Stimulated activated CD8-positive, alpha-beta memory T cell treated with anti-CD3 and anti-CD28 coated beads, Interleukin-4, amount 100 ng/mL, for 1 hour (primary cell): ENCODE measurements around the gene KAZALD1.
A peak's percentile ranks its signal among the peaks of the same experiment; 100 is the strongest.

ENCODE experiments used
- DNase-seq, 2 donors: peaks; one replicate each; pipeline ENCODE4 v3.0.0-alpha.2; 2020; ENCODE audit warnings: low read depth in 2 of 2, low spot score in 1 of 2

Gene KAZALD1

DNA sequence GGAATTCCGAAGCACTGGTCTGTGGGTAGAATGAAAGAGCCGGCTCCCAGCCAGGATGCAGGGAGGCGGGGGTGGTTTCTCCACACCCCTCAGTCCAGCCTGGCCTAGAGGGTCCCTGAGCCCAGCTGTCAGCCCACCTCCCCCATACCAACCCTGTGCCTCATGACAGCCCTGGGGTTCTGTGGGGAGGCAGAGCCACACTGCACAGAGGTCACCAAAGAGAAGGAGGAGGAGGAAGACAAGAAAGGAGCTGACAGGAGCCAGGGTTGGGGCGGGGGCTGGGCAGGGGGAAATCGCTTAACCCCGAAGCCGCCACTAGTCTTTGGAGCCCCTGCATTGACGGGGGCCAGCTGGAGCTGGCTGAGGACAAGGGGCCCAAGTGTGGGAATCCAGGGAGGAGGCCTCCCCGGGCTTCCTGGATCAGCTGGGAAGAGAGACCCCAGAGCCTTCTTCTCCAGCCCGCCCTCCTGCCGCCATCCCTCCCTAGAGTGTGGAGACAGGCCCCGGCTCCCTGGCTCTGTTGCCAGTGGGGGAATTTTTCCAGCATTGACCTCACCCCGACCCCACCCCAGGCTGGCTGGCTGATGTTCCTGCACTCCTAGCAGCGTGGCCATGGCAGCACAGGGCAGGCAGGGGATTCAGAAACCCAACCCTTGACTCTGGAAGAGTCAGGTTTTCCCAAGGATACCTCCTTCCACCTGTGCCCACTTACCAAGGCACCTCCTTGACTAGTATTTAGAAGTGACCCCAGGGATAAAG is 32.5 kb downstream of the KAZALD1 start:
- DNase-seq, result no peak

DNA sequence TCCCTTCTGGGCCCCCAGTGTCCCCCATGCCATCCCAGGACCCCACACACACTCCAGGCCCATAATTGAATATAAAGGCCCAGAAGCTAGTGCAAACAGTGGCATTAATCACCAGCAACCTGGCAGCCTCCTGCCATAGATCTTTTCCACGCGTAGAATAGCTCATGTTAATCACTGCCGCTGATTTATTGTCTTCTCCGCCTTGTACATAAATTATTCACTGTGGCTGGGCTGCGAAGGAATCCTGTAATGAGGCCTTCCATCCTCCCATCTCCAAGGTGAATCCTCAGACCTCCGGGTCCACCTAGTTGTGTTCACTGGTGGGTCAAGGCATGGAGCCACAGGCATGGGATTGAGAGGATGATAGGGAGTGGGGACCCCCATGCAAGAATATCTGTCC is 33.2 kb downstream of the KAZALD1 start:
- DNase-seq, result no peak

DNA sequence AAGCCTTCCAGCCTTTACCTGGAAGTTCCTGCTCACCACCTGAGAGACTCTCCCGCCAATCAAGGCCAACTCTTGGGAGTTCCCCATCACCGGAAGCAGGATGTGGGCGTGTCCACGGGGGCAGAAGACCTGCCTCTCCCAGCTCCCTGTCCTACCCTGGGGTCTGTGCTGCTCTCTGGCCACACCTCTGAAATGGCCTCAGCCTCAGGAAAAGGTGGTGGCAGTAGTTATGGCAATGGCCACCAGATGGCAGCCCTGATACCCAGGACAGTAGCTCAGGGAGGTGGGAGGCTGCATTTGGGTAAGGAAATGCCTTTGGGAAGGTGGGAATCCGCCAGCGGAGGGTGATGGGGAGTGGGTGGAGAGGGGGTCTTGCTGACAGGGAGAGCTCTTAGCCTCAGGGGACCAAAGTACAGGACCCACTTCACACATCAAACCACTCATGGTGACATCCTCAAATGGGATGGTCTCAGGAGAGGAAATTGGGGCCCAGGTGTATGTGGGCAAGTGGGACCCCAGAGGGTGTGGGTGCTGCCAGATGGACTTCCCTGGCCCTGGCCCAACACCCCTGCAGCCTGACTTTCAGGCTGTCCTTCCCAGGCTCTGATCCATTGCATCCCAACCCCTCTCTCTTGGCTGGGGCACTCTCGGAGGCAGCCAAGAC is 33.9 kb downstream of the KAZALD1 start:
- DNase-seq, result peak; percentile 11 to 32

GRCh38 chr10:101096378-101096777 is 34.6 kb downstream of the KAZALD1 start:
- no peak for DNase-seq

DNA sequence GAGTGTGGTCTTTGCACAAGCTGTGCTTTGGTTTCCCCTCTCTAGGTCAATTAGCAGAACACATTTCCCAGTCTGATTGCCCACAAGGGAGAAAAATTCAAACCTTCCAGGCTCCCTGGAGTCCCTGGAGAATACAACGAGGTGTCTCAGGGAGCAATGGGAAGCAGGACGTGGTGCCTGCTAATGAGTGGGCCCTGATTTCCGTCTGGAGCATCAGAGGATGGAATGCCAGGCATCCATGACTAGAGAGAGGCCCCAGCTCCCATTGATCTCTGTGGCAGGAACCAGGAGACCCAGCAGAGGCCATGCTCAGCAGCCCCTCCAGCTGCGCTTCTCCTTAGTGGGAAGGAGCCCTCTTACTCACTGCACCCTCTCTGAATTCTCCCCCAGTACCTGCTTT is 36.1 kb downstream of the KAZALD1 start:
- no peak for DNase-seq

DNA sequence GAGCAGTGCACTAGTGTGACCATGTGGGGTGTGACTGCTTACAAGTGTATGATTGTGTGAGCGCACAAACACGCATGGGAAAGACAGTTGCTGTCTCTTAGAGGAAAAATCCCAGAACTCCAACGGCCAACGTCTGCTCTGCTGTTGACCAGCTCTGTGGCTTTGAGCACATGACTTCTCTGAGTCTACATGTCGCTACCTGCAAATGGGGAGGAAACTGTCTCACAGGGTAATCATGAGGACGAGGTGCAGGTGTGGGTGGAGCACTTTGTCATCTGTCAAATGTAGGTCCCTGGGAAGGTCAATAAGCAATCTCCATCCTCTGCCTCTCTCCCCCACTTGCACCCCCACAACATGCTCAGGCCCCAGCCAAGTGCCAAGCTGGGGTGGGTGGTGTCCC is 38.1 kb downstream of the KAZALD1 start:
- DNase-seq, result no peak

- no peak for DNase-seq
Observed at GRCh38 chr10:101101372-101101881, 39.6 kb downstream of the KAZALD1 start.

DNA sequence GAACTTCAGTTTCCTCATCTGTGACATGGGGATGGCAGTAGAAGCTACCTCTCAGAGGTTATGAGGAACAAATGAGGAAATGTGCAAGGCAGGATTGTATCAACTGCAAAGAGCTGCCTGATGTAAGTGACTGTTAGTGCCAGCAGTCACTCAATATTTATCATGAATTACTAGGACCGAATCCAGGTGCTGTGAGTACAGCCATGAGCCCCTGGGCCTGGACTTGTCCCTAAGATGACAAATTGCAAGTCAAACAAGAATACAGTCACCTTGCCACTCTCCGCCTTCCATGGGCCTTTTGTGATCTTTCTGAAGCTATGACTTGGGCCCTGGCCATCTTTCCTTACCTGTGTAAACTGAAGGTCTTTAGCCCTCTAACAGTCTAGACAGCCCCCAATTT is 41.6 kb downstream of the KAZALD1 start:
- no peak for DNase-seq

DNA sequence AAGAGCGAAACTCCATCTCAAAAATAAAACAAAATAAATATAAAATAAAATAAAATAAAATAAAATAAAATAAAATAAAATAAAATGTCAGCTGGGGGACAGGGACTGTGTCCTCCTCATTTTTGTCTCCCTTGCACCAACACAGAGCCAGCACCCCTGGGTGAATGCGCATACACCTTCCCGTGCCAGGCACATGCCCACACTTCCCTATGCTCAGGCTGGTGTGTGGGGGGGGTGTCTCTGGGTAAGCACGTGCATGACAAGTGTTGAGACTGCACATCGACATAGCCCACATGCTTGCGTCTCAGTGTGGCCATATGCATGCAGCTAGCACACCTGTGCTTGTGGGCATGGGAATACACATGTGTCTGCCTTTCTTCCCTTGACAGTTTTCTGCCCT is 44.6 kb downstream of the KAZALD1 start:
- no peak for DNase-seq

DNA sequence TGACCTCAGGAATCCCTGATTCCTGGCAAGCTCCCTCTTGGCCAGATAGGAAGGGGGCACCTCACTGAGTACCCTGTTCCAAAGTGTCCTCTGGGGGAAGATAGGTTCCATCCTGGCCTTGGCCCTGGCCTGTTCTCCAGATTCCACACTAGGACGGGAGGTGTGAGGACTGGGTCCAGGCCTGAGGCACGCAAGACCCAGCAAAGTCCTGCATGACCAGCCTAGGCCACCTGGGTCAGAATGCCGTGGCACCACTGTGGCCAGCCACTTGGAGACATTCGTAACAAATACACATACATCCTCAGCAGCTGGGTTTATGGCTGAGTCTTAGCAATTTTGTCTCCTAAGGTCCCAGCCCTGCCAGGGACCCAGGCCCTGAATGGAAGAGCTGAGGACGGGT is 46.0 kb downstream of the KAZALD1 start:
- DNase-seq, result no peak

DNA sequence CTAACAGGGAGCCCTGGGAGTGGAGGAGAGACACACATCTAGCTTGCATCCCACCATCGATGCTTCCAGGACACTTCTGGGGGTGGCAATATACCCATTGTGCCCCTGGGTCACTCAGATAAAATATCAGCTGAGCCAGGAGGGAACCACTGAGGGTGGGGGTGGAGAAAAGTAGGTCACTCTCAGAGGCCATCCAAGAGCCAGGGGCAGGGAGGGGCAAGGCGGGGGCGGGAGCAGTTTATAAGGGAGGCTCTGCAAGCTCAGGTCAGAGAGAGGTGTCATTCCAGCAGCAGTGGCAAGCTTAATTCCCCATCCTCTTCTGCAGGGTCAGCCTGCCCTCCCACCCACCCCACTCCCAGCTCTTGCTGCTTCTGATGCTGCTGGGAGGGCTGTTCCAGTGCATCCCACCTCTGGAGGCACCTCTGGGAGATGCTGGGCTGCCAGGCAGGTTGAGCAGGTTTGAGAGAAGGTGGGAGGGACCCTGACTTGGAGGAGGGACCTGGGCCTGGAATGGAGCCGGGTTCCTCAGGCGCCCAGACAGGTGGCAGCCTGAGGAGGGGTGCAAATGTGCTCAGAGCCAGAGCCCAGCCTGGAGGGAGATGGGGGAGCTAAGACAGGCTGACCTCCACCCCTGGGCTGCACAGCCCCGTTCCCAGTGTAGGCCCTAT is 49.2 kb downstream of the KAZALD1 start:
- no peak for DNase-seq

- DNase-seq, result no peak
Observed at GRCh38 chr10:101111547-101111946, 49.8 kb downstream of the KAZALD1 start.

GRCh38 chr10:101112799-101113594 is 51.2 kb downstream of the KAZALD1 start:
- DNase-seq, result no peak

DNA sequence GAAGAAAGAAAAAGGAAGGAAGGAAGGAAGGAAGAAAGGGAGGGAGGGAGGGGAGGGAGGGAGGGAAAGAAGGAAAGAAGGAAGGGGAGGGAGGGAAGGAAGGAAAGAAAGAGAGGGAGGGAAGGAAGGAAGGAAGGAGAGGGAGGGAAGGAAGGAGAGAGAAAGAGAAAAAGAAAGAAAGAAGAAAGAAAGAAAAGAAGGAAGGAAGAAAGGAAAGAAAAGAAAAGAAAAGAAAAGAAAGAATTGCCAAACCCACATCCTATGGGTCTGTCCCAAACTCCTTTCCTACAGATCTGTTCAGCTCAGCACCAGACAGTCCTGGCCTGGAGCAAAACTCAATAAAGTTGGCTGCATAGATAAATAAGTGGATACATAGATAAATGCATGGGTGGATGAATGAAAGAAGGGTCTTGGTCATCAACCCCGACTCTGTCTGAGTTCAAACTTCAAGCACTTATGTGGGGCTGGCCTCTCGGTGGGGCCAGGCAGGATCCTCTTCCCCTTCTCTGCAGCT is 52.2 kb downstream of the KAZALD1 start:
- no peak for DNase-seq

GRCh38 chr10:101114646-101115045 is 52.9 kb downstream of the KAZALD1 start:
- no peak for DNase-seq
